ENCODE measurements around the gene PRMT5. TPM values are rescaled to one million over a fixed set of nuclear protein-coding genes. Genes with fewer than 3 reads are reported as not detected.

PRMT5 gene
- total RNA-seq, 1 experiment from 2014 or later: 101 TPM

DNA sequence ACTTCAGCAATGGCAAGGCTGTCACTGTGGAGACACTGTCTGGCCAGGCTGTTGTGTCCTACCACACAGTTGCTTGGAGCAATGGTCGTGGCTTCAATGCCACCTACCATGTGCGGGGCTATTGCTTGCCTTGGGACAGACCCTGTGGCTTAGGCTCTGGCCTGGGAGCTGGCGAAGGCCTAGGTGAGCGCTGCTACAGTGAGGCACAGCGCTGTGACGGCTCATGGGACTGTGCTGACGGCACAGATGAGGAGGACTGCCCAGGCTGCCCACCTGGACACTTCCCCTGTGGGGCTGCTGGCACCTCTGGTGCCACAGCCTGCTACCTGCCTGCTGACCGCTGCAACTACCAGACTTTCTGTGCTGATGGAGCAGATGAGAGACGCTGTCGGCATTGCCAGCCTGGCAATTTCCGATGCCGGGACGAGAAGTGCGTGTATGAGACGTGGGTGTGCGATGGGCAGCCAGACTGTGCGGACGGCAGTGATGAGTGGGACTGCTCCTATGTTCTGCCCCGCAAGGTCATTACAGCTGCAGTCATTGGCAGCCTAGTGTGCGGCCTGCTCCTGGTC is 53.3 kb downstream of the PRMT5 start:
- intact Hi-C loops (cut with micrococcal nuclease): no loop called here
- Histone ChIP-seq H3K27me3 (ENCODE audit: low read length) (no peaks in the 10 kb centered on the region), H3K9me3 (ENCODE audit: low read length) (no peaks in the 10 kb centered on the region), H3K4me3 (ENCODE audit: low read length) (no peak overlapping the region), H3K27ac (ENCODE audit: low read length) (no peak overlapping the region), H3K4me1 (ENCODE audit: insufficient read depth, low read length) (peaks cover 12% of the 10 kb centered on the region), H4K20me1 (ENCODE audit: low read length) (no peaks in the 10 kb centered on the region), H3K9ac (ENCODE audit: low read length) (no peak overlapping the region), H3F3A (ENCODE audit: low read length, unreplicated experiment) (peaks cover 2% of the 10 kb centered on the region), H2AFZ (ENCODE audit: low read length) (no peak overlapping the region), H3K4me2 (ENCODE audit: low read length) (no peak overlapping the region), H3K9me2 (replicated peaks; ENCODE audit: low read length) (no peaks in the 10 kb centered on the region), H3K79me2 (ENCODE audit: low read length) (peaks cover 20% of the 10 kb centered on the region), H3K36me3 (ENCODE audit: low read depth, low read length) (peaks cover 27% of the 10 kb centered on the region; the same call in 1 of the 2 replicates)
- no peak for TF ChIP-seq EZH2phosphoT487 (IDR thresholded peaks at IDR 0.05; ENCODE audit: borderline replicate concordance, low read length)
- no peak for TF ChIP-seq EZH2 (IDR thresholded peaks at IDR 0.05; ENCODE audit: low read length, unreplicated experiment)
- TF ChIP-seq, protein P1, sequence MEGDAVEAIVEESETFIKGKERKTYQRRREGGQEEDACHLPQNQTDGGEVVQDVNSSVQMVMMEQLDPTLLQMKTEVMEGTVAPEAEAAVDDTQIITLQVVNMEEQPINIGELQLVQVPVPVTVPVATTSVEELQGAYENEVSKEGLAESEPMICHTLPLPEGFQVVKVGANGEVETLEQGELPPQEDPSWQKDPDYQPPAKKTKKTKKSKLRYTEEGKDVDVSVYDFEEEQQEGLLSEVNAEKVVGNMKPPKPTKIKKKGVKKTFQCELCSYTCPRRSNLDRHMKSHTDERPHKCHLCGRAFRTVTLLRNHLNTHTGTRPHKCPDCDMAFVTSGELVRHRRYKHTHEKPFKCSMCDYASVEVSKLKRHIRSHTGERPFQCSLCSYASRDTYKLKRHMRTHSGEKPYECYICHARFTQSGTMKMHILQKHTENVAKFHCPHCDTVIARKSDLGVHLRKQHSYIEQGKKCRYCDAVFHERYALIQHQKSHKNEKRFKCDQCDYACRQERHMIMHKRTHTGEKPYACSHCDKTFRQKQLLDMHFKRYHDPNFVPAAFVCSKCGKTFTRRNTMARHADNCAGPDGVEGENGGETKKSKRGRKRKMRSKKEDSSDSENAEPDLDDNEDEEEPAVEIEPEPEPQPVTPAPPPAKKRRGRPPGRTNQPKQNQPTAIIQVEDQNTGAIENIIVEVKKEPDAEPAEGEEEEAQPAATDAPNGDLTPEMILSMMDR (conservative IDR thresholded peaks at IDR 0.05; ENCODE audit: low read depth, low read length): no peak
- ATAC-seq: no peak
- ChIA-PET CTCF (no interaction called here), POLR2A (ENCODE audit: unreplicated experiment) (no interaction called here)
- DNase-seq: no peak
- BruUV-seq (replicated peaks): no TSS peak

DNA sequence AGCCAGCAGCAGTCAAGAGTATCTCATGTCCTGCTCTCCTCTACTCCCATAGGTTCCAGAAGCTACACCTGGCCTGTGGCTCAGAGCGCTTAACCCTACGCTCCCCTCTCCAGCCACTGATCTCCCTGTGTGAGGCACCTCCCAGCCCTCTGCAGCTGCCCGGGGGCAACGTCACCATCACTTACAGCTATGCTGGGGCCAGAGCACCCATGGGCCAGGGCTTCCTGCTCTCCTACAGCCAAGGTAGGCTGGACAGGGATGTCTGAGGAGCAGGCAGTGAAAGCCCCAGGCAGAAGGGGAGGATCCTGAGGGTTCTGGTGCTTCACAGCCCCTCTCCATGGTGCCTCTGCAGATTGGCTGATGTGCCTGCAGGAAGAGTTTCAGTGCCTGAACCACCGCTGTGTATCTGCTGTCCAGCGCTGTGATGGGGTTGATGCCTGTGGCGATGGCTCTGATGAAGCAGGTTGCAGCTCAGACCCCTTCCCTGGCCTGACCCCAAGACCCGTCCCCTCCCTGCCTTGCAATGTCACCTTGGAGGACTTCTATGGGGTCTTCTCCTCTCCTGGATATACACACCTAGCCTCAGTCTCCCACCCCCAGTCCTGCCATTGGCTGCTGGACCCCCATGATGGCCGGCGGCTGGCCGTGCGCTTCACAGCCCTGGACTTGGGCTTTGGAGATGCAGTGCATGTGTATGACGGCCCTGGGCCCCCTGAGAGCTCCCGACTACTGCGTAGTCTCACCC is 54.0 kb downstream of the PRMT5 start:
- H3K4me2 ChIP-seq (ENCODE audit: low read length): no peak overlapping the region
- no peak overlapping the region for H2AFZ ChIP-seq (ENCODE audit: low read length)
- H3K27ac ChIP-seq (ENCODE audit: low read length): no peak overlapping the region
- intact Hi-C loops (cut with micrococcal nuclease): no loop called here
- no peaks in the 10 kb centered on the region for H3K27me3 ChIP-seq (ENCODE audit: low read length)
- H3K9me2 ChIP-seq (replicated peaks; ENCODE audit: low read length): no peaks in the 10 kb centered on the region
- POLR2A ChIA-PET (ENCODE audit: unreplicated experiment): no interaction called here
- CTCF ChIA-PET: no interaction called here
- no peak overlapping the region for H3K9ac ChIP-seq (ENCODE audit: low read length)
- DNase-seq (no peak), ATAC-seq (no peak)
- peaks cover 18% of the 10 kb centered on the region for H3K4me1 ChIP-seq (ENCODE audit: insufficient read depth, low read length)
- peaks cover 27% of the 10 kb centered on the region; the same call in 1 of the 2 replicates for H3K36me3 ChIP-seq (ENCODE audit: low read depth, low read length)
- BruUV-seq (replicated peaks): no TSS peak
- no peak overlapping the region for H3K4me3 ChIP-seq (ENCODE audit: low read length)
- peaks cover 20% of the 10 kb centered on the region for H3K79me2 ChIP-seq (ENCODE audit: low read length)
- H3F3A ChIP-seq (ENCODE audit: low read length, unreplicated experiment): peaks cover 6% of the 10 kb centered on the region
- no peaks in the 10 kb centered on the region for H3K9me3 ChIP-seq (ENCODE audit: low read length)
- no peaks in the 10 kb centered on the region for H4K20me1 ChIP-seq (ENCODE audit: low read length)
- TF ChIP-seq EZH2 (IDR thresholded peaks at IDR 0.05; ENCODE audit: low read length, unreplicated experiment) (no peak), EZH2phosphoT487 (IDR thresholded peaks at IDR 0.05; ENCODE audit: borderline replicate concordance, low read length) (no peak)
- TF ChIP-seq, protein P1 (conservative IDR thresholded peaks at IDR 0.05; ENCODE audit: low read depth, low read length): no peak
